GM19193 (cell line): ENCODE data around the gene STS.

Experiments
- POLR2A ChIP-seq: IDR thresholded peaks from 4 replicates; pipeline ENCODE4 v1.6.1; 2011; ENCODE audit not compliant: insufficient read depth, insufficient read length; ENCODE audit errors: extremely low read depth

STS gene

DNA sequence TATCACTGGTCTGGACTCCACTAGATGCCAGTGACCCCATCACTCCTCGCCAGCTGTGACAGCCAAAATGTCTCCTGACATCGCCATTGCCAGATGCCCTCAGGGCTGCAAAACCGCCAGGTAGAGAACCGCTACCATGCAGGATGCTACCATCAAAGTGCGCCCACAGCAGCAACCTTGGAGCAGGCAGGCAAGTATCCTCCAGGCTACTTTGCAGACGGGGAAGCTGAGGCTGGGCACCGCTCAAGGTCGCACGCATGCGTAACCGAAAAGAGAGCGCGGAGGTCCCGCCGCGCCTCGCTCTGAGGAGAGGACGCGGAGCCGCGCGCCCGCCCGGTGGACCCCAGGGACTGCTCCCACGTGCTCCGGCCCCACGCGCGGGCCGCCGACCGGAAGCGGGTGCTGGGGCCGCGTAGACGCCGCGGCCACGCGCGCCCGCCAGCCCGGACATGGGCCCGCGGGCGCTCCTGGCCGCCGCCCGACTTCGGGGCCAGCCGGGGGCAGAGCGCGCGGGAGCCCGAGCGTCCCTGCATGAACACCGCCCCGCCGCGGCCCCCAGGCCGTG is at the start of gene STS:
TSS of gene STS (plus strand) at position 300 of the 565 bp plus-strand sequence. CDS start 105,488 bp downstream, outside the sequence.
- no peak for TF ChIP-seq POLR2A

GRCh38 chrX:7100022-7100421 is 47.5 kb upstream of the STS start:
- no peak for TF ChIP-seq POLR2A

DNA sequence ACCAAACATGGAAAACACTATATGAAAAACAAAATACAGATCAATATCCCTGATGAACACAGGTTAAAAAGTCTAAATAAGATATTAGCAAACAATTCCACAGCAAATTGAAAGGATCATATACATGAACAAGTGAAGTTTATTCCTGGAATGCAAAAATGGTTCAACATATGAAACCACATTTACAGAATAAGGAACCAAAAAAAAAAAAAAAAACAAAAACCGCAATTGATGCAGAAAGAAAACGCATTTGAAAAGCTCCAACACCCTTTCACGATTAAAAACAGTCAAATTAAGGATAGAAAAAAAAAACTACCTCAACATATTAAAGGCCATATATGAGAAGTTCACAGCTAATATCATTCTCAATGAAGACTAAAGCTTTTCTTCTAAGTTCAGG is 45.4 kb upstream of the STS start:
- TF ChIP-seq POLR2A: no peak

DNA sequence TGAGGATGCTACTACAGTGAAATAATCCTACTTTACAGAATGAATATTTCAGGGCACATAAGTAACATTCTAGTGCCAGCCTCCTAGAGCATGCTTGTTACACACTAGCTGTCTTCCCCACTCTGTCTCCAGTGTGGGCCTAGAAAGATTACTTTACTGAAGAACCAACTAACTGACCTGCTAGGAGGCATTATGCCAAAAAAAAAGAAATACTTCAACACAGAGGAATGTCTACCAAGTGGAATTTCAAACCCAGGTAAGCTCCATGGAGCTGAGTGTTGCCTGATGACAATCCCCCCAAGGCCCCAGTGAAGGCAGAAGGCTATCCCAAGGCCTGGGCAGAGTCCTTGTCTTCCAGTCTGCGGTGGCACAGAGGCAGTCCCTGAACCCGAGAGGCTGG is 40.9 kb upstream of the STS start:
- TF ChIP-seq POLR2A: no peak

GRCh38 chrX:7108030-7108429 is 39.5 kb upstream of the STS start:
- TF ChIP-seq POLR2A: no peak

GRCh38 chrX:7109049-7109531 is 38.4 kb upstream of the STS start:
- no peak for TF ChIP-seq POLR2A

DNA sequence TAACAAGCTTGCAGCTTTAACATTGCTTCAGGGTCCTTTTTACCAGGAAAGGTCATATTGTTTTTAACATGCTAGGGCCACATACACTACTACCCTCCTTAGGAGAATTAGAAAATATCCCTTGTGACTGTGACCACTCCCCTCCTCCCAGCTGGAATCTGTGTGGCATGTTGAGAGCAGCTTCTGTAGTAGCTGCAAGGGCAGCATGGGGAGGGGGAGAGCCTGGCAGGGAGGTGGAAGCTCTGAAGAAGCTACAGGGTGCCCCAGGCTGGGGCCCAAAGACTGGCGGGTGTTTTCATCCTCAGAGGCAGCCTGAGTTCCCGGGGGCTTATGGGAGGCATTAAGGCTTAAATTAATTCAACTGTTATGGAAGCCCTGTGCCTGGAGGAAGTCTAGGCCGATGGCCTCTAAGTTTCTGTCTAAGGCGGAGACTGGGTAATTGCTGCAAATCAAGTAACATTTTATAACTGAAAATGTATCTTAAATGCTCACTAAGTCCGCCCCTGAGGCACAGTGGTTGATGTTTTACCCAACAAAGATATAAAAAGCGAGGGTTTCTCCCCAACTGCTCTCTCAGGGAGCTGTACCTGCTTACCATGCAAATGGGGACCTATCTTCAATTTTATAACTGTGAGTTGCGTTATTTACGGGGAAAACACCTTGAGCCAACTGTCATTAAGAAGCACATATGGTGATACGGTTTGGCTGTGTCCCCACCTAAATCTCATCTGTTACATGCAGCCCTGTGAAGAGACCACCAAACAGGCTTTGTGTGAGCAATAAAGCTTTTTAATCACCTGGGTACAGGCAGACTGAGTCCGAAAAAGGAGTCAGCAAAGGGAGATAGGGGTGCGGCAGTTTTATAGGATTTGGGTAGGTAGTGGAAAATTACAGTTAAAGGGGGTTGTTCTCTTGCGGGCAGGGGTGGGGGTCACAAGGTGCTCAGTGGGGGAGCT is 37.4 kb upstream of the STS start:
- TF ChIP-seq POLR2A: peak; percentile 46

GRCh38 chrX:7110821-7111276 is 36.7 kb upstream of the STS start:
- peak; percentile 50 for TF ChIP-seq POLR2A

GRCh38 chrX:7111518-7111917 is 36.0 kb upstream of the STS start:
- no peak for TF ChIP-seq POLR2A

- TF ChIP-seq POLR2A: no peak
Measured at GRCh38 chrX:7112071-7112470, 35.4 kb upstream of the STS start.

DNA sequence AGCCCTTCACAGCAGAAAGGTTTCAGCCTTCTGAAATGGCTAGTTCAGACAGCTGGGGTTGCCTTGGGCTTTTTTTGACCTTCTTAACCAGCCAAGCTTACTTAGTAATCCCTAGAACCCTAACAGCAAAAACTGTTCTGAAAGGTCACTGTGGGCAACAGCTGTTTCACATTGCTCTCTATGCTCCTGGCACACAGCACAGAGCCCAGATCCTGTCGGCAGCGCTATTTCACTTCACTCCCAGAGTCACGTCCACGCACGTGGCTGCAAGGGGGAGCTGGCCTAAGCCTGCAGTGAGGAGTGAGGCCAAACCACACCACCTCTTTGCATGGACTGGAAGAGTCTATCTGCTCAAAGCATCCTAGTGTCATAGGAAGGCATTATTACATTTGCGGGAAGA is 32.0 kb upstream of the STS start:
- no peak for TF ChIP-seq POLR2A

GRCh38 chrX:7116081-7116480 is 31.4 kb upstream of the STS start:
- no peak for TF ChIP-seq POLR2A

GRCh38 chrX:7117587-7117986 is 29.9 kb upstream of the STS start:
- TF ChIP-seq POLR2A: no peak

GRCh38 chrX:7119950-7120877 is 27.3 kb upstream of the STS start:
- TF ChIP-seq POLR2A: no peak

DNA sequence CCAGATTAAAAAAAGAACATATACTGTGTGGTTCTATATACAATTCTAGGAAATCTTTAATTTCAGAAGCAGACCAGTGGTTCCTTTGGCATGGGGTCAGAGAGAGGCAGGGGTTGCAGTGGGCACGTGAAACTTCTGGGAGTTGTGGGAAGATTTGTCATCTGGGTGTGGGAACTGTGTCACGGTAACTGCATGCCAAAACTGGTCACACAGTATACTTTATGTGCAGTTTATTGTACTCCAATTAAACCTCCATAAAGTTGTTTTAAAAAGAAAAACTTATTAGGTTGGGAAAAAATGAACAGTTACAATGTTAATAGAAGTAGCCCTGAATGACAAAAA is 26.7 kb upstream of the STS start:
- no peak for TF ChIP-seq POLR2A
